Measurements from ENCODE around the gene CUX1. TPM values are rescaled to one million over a fixed set of nuclear protein-coding genes. Genes with fewer than 3 reads are reported as not detected.

Gene CUX1
- total RNA-seq, 1 experiment from 2014 or later = 53.5 TPM

DNA sequence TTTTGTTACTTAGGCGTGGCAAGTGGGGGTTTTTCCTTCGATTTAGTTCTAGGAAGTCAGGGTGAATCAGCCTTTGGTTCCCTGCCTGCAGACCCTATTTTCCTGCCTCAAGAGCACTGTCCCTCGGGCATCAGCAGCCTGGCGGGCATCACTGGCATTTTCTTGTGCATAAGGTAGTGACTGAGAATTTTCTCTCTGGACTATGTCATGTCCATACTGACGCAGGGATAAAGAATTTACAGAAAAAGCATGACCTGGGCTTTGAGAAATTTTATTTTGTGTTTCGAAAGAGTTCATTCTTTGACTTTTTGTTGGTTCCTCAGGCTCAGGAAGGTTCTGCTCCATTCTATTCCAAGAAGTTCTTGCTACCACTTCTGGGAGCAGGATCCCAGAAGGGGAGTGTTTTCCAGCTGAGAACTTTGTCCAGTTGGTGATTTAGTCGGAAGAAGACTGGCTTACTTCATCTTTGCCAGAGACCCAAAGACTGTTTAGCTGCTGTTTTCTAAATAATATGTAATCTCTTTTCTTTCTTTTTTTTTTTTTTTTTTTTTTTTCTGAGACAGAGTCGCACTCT lies 255.3 kb downstream of the CUX1 start:
- no peak overlapping the region for H3K4me2 ChIP-seq (ENCODE audit: insufficient read depth, insufficient read length, low read length)
- H3K4ac ChIP-seq (ENCODE audit: low read depth, low read length) = no peak overlapping the region
- peaks cover 2% of the 10 kb centered on the region for H3K4me1 ChIP-seq (ENCODE audit: insufficient read depth, low read length)
- Mint-ChIP-seq H3K4me1 (peaks cover 23% of the 10 kb centered on the region in 2 experiments), H3K36me3 (ENCODE audit: insufficient read depth in 1 of 3, low read depth in 3 of 3) (peaks cover 27 to 34% (median 29%) of the 10 kb centered on the region in 3 experiments), H3K27me3 (ENCODE audit: low read depth) (no peaks in the 10 kb centered on the region), H3K27ac (no peak overlapping the region; a peak in 1 of 7 replicates), H3K4me3 (no peak overlapping the region), H3K9me3 (no peaks in the 10 kb centered on the region; a peak in 1 of 5 replicates)
- no CpG with 5 or more reads among the region's 8 CpGs for WGBS (ENCODE audit: extremely low coverage, insufficient read length, low lambda C conversion rate)
- no peak overlapping the region for H3K18ac ChIP-seq (ENCODE audit: insufficient read length, low read depth, low read length)
- no peak overlapping the region for H2BK15ac ChIP-seq (ENCODE audit: low read depth, low read length)
- no peak overlapping the region for H4K91ac ChIP-seq (ENCODE audit: insufficient read length, low read depth, low read length)
- H3K23me2 ChIP-seq (ENCODE audit: insufficient read length, low read depth, low read length, poor library complexity, severe bottlenecking) = no peaks in the 10 kb centered on the region
- no peak overlapping the region for H3K14ac ChIP-seq (ENCODE audit: insufficient read depth, low read length)
- H4K5ac ChIP-seq (ENCODE audit: insufficient read length, low read depth, low read length) = no peak overlapping the region
- 0 out of 2 replicates have a peak, but pooled peaks cover 2% of the 10 kb centered on the region for H3K79me2 ChIP-seq (ENCODE audit: insufficient read depth, low read length)
- no peak overlapping the region for H3T11ph ChIP-seq (ENCODE audit: low read length)
- TF ChIP-seq, protein P1, sequence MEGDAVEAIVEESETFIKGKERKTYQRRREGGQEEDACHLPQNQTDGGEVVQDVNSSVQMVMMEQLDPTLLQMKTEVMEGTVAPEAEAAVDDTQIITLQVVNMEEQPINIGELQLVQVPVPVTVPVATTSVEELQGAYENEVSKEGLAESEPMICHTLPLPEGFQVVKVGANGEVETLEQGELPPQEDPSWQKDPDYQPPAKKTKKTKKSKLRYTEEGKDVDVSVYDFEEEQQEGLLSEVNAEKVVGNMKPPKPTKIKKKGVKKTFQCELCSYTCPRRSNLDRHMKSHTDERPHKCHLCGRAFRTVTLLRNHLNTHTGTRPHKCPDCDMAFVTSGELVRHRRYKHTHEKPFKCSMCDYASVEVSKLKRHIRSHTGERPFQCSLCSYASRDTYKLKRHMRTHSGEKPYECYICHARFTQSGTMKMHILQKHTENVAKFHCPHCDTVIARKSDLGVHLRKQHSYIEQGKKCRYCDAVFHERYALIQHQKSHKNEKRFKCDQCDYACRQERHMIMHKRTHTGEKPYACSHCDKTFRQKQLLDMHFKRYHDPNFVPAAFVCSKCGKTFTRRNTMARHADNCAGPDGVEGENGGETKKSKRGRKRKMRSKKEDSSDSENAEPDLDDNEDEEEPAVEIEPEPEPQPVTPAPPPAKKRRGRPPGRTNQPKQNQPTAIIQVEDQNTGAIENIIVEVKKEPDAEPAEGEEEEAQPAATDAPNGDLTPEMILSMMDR (conservative IDR thresholded peaks at IDR 0.05) = no peak
- no peak for DNase-seq
- H3K27ac ChIP-seq (ENCODE audit: insufficient read length, low read depth, low read length) = no peak overlapping the region
- no peak overlapping the region for H3K56ac ChIP-seq (ENCODE audit: insufficient read length, low read depth, low read length)
- H3K23ac ChIP-seq (ENCODE audit: insufficient read length, low read depth, low read length) = no peak overlapping the region
- H2BK5ac ChIP-seq (ENCODE audit: insufficient read length, low read length) = no peak overlapping the region
- no peaks in the 10 kb centered on the region for H3K9me3 ChIP-seq (ENCODE audit: control insufficient read depth, low read depth, low read length)
- H3K9ac ChIP-seq (ENCODE audit: extremely low read depth, insufficient read length, low read length) = no peak overlapping the region
- no peak overlapping the region for H2AK5ac ChIP-seq (ENCODE audit: insufficient read length, low read length)
- H3K79me1 ChIP-seq (ENCODE audit: insufficient read depth, low read depth, low read length, poor library complexity, severe bottlenecking) = no peaks in the 10 kb centered on the region
- no peaks in the 10 kb centered on the region for H4K20me1 ChIP-seq (ENCODE audit: control insufficient read depth, insufficient read depth, insufficient read length)
- H2AFZ ChIP-seq (ENCODE audit: low read length) = no peak overlapping the region
- H2BK120ac ChIP-seq (ENCODE audit: low read depth, low read length, poor library complexity, severe bottlenecking) = no peak overlapping the region
- no peak overlapping the region for H4K8ac ChIP-seq (replicated peaks; ENCODE audit: insufficient read length, low read depth, low read length)
- no peak overlapping the region for H2BK12ac ChIP-seq (ENCODE audit: insufficient read length, low read depth, low read length)
- no peaks in the 10 kb centered on the region for H3K27me3 ChIP-seq (ENCODE audit: insufficient read depth, low read length)
- H2BK20ac ChIP-seq (ENCODE audit: low read depth, low read length, poor library complexity, severe bottlenecking) = no peak overlapping the region

All from H9 (cell line).